ENCODE measurements around the gene ETF1. TPM values are rescaled to one million over a fixed set of nuclear protein-coding genes. Genes with fewer than 3 reads are reported as not detected.

The ETF1 gene
- total and polyA plus RNA-seq, 2 donors (not counting 1 experiment from before 2014, with no cell fraction given) = 10.2 to 50.5 TPM

GRCh38 chr5:138528208-138528607 is 14.8 kb downstream of the ETF1 start:
- H3K4me3 Mint-ChIP-seq = no peak overlapping the region
- H3K9me3 Mint-ChIP-seq (ENCODE audit: insufficient read depth) = no peaks in the 10 kb centered on the region
- DNase-seq (no peak), ATAC-seq (ENCODE audit: low read depth) (no peak)
- TF ChIP-seq EZH2 (IDR thresholded peaks at IDR 0.05; ENCODE audit: borderline replicate concordance, insufficient read depth, low read depth, low read length, poor library complexity, severe bottlenecking) (no peak), CTCF (IDR thresholded peaks at IDR 0.05) (no peak)
- no peak overlapping the region for H3K27ac ChIP-seq (ENCODE audit: low read length in 2 of 2)
- peaks cover 67% of the 10 kb centered on the region for H4K20me1 ChIP-seq (ENCODE audit: control insufficient read depth, insufficient read depth, low read length, poor library complexity, severe bottlenecking)
- WGBS (ENCODE audit: insufficient coverage) = no CpG with 5 or more reads among the region's 1 CpG
- no peak overlapping the region for H3K4me2 ChIP-seq (replicated peaks; ENCODE audit: low read depth, low read length, poor library complexity, severe bottlenecking)
- no peak overlapping the region for H3K9ac ChIP-seq (ENCODE audit: low read length)
- CTCF ChIA-PET = no interaction called here
- intact Hi-C loops (cut with micrococcal nuclease) = no loop called here
- no peaks in the 10 kb centered on the region for H3K27me3 ChIP-seq (replicated peaks in 1 of 4; ENCODE audit: control extremely low read depth in 1 of 4, control insufficient read depth in 3 of 4, insufficient read depth in 4 of 4, low read length in 3 of 4)
- no peaks in the 10 kb centered on the region for H3K27me3 Mint-ChIP-seq
- no peak overlapping the region for H3K4me3 ChIP-seq (ENCODE audit: control extremely low read depth in 1 of 5, extremely low read depth in 1 of 5, insufficient read depth in 1 of 5, low read depth in 2 of 5, low read length in 4 of 5)
- no peaks in the 10 kb centered on the region for H3K9me3 ChIP-seq (ENCODE audit: control extremely low read depth in 1 of 3, control insufficient read depth in 2 of 3, insufficient read depth in 1 of 3, low read length in 2 of 3)
- peaks cover 0 to 17% of the 10 kb centered on the region in 2 experiments for H3K36me3 ChIP-seq (replicated peaks in 1 of 2; ENCODE audit: control extremely low read depth in 1 of 2, control insufficient read depth in 1 of 2, extremely low read depth in 1 of 2, insufficient read depth in 2 of 2, low read length in 1 of 2)
- H3K27ac Mint-ChIP-seq = no peak overlapping the region
- peaks cover 95% of the 10 kb centered on the region for H3K79me2 ChIP-seq (ENCODE audit: control insufficient read depth, insufficient read depth, low read length)
- peaks cover 37% of the 10 kb centered on the region for H3K4me1 Mint-ChIP-seq
- no peak overlapping the region for H2AFZ ChIP-seq (ENCODE audit: insufficient read depth, low read depth, low read length, poor library complexity, severe bottlenecking)
- POLR2A ChIA-PET = no interaction called here
- peaks cover 0 to 4% of the 10 kb centered on the region in 2 donors for H3K4me1 ChIP-seq (ENCODE audit: control insufficient read depth in 2 of 2, insufficient read depth in 2 of 2, low read length in 2 of 2)

- Histone ChIP-seq H3K36me3 (replicated peaks in 1 of 2; ENCODE audit: control extremely low read depth in 1 of 2, control insufficient read depth in 1 of 2, extremely low read depth in 1 of 2, insufficient read depth in 2 of 2, low read length in 1 of 2) (peaks cover 0 to 12% of the 10 kb centered on the region in 2 experiments), H3K79me2 (ENCODE audit: control insufficient read depth, insufficient read depth, low read length) (peaks cover 95% of the 10 kb centered on the region), H3K9me3 (ENCODE audit: control extremely low read depth in 1 of 3, control insufficient read depth in 2 of 3, insufficient read depth in 1 of 3, low read length in 2 of 3) (no peaks in the 10 kb centered on the region), H4K20me1 (ENCODE audit: control insufficient read depth, insufficient read depth, low read length, poor library complexity, severe bottlenecking) (peaks cover 67% of the 10 kb centered on the region), H3K27me3 (replicated peaks in 1 of 4; ENCODE audit: control extremely low read depth in 1 of 4, control insufficient read depth in 3 of 4, insufficient read depth in 4 of 4, low read length in 3 of 4) (no peaks in the 10 kb centered on the region), H3K4me2 (replicated peaks; ENCODE audit: low read depth, low read length, poor library complexity, severe bottlenecking) (no peak overlapping the region), H2AFZ (ENCODE audit: insufficient read depth, low read depth, low read length, poor library complexity, severe bottlenecking) (no peak overlapping the region), H3K27ac (ENCODE audit: low read length in 2 of 2) (no peak overlapping the region), H3K4me3 (ENCODE audit: control extremely low read depth in 1 of 5, extremely low read depth in 1 of 5, insufficient read depth in 1 of 5, low read depth in 2 of 5, low read length in 4 of 5) (no peak overlapping the region), H3K9ac (ENCODE audit: low read length) (no peak overlapping the region), H3K4me1 (ENCODE audit: control insufficient read depth in 2 of 2, insufficient read depth in 2 of 2, low read length in 2 of 2) (peaks cover 0 to 4% of the 10 kb centered on the region in 2 donors)
- CTCF ChIA-PET = interaction anchor here (1.3 kb wide), 1 partner anchor 25 kb away, joined by 4 read pairs; no protein-coding TSS in a partner anchor
- Mint-ChIP-seq H3K4me1 (peaks cover 34% of the 10 kb centered on the region), H3K27me3 (no peaks in the 10 kb centered on the region), H3K27ac (peak overlapping the region; percentile 67), H3K4me3 (no peak overlapping the region), H3K9me3 (ENCODE audit: insufficient read depth) (no peaks in the 10 kb centered on the region)
- no CpG with 5 or more reads among the region's 1 CpG for WGBS (ENCODE audit: insufficient coverage)
- TF ChIP-seq CTCF (IDR thresholded peaks at IDR 0.05) = no peak
- TF ChIP-seq EZH2 (IDR thresholded peaks at IDR 0.05; ENCODE audit: borderline replicate concordance, insufficient read depth, low read depth, low read length, poor library complexity, severe bottlenecking) = no peak
- no peak for DNase-seq
- intact Hi-C loops (cut with micrococcal nuclease) = no loop called here
- POLR2A ChIA-PET = no interaction called here
- ATAC-seq (ENCODE audit: low read depth) = no peak
Observed at GRCh38 chr5:138527170-138527569, 15.9 kb downstream of the ETF1 start.

All from B cell (primary cell).